GM19397 (cell line): ENCODE measurements around the gene LDB2.
"Not testable (repeated sequence)": the region's sequence is repeated elsewhere in the genome, so short reads cannot be mapped to it uniquely, and the experiment has no call there.

Experiments used
- ATAC-seq: cut with Tn5 transposase; IDR thresholded peaks from one replicate; pipeline ENCODE4 v1.9.1; 2021; ENCODE audit warnings: mild to moderate bottlenecking, moderate library complexity; ENCODE audit not compliant: unreplicated experiment

LDB2 gene

DNA sequence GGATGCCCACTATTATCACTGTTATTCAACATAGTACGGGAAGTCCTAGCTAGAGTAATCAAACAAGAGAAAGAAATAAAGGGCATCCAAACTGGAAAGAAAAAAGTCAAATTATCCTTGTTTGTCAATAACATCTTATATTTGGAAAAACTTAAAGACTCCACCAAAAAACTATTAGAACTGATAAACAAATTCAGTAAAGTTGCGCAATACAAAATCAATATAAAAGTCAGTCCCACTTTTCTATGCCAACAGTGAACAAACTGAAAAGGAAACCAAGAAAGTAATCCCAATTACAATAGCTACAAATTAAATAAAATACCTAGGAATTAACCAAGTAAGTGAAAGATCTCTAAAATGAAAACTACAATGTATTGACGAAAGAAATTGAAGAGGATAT lies 321.3 kb downstream of the LDB2 start:
- ATAC-seq: no peak

DNA sequence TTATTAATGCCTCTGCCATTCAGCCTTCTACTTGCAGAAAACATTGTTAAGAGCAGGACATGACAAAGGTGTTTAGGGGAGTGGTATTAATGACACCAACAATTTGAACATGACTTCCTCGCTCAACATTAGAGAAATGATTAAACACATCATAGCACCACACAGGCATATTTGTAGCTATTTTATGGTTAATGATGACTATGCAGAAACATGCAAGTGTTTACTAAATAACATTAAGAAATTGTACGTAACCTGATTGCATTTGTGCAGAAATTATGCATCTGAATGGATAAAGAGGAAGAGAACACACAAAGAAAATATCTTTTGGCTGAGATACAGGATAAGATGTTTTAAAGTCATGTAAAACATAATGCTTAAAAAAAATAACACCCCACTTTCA lies 323.5 kb downstream of the LDB2 start:
- no peak for ATAC-seq

DNA sequence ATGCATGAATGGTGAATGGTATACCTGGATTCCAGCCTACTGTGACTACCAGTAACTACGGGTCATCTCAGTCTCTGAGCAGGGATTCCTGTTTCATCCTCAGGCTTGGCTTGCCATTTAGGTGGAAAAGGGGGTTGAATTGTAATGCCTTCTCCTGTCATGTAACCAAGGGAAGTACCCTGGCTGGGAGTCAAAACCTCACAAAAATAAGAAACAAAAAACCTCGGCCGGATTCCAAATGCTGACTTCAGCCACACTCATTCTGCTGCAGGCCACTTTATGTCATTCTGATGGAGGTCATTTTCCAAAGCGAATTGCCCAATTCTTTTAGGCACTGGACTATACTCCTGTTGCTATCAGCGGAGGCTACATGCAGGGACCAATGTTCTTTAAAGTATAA lies 324.7 kb downstream of the LDB2 start:
- ATAC-seq: no peak

DNA sequence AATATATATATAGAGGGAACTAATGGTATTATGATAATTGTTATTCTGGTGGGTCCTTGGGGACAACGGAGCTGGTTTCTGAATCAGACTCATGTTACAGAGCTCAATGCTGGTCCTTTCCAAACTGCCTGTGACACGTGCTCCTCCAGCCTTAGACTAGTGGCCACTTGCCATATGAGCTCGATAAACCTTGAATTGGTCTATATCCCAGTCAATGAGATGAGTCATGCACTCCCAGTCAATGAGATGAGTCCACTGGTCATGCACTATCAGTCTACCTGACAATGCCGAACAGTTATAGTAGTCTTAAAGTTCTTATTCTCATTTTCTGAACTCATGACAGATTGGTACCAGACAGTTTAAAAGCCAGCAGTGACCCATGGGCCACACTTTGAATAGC lies 325.2 kb downstream of the LDB2 start:
- no peak for ATAC-seq

DNA sequence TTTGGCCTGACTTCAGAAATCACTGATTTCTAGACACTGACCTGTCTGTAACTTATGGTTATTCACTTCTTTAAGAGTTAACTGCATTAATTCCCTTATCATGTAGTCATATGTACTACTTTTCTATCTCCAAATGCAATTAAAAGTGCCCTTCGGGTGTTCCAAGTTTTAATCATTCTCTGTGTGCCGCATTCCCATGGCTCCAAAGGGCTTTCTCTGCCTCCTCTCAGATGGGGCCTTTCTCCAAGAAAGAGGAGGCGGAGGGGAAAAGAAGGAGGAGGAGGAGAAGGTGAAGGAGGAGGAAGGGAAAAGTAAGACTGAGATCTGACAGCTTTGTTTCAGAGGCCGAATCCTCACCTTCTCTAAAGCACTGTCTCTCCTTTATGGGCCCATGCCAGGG lies 325.8 kb downstream of the LDB2 start:
- no peak for ATAC-seq

DNA sequence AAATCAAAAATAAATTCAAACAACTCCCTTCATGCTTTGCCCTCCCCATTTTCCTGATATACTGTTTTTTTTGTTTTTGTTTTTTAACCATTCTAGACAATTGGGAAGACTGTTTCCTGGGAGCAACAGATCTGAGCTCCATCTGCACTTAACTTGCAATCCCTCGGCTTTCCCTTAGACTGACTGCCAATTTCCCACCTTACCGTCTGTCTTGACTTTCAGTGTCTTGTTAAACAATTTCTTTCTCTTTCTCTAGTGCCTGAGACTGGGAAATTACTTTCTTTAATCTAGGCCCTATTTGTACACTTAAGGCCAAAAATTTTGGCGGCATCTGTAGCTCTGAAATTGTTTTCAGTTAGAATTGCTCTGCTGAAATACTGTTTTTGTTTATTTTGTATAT lies 326.3 kb downstream of the LDB2 start:
- no peak for ATAC-seq

DNA sequence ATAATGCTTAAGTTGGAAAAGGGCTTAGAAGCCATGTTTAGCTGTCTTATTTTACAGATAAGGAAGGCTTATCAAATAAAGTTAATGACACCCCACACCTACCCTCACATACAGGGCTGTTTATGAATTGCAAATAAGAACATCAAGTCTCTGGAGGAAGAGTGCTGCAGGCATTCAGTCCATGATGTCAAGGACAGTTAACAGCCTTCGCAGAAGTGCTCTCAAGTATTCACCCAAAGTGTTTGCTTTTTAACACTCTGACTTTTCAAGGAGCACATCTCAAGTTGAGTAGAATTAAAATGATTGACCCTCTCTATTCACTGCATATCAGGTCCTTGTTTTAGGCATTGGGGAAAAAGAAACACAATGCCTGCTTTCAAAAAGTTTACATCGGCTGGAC lies 328.7 kb downstream of the LDB2 start:
- ATAC-seq: no peak

DNA sequence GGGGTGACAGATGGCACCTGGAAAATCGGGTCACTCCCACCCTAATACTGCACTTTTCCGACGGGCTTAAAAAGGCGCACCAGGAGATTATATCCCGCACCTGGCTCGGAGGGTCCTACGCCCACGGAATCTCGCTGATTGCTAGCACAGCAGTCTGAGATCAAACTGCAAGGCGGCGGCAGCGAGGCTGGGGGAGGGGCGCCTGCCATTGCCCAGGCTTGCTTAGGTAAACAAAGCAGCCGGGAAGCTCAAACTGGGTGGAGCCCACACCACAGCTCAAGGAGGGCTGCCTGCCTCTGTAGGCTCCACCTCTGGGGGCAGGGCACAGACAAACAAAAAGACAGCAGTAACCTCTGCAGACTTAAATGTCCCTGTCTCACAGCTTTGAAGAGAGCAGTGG lies 341.1 kb downstream of the LDB2 start:
- not testable (repeated sequence) for ATAC-seq

DNA sequence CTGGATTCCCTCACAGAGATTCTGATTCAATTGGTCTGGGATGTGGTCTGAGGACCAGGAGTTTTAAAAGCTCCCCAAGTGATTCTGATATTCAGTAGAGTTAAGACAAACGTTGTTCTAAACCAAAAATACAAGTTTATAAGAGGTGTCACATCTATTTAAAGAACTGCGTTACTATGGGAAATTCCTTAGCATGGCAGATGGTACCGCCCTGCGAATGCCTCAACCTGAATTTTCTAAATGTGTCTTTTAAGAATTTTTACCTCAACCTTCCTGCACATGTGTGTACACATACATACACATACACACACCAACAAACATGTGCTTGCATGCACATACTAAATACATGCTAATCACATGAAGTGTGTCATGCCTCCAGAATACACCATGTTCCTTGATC lies 343.3 kb downstream of the LDB2 start:
- no peak for ATAC-seq

DNA sequence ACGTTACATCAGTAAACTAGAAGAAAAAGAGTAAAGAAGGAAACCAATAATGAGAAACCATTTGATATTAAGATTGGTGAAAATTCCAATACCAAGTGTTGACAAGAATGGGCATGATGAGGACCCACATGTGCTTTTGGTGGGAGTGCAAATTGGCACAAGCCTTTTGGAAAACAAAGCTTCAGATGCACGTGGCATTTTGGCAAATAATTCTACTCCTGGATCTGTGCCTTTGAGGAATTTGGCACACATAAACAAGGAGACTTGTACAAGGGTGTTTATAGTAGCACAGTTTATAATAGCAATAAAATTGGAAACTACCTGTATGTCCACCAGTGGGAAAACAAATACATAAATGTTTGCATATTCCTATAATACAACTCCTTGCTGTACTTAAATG lies 347.9 kb downstream of the LDB2 start:
- no peak for ATAC-seq

DNA sequence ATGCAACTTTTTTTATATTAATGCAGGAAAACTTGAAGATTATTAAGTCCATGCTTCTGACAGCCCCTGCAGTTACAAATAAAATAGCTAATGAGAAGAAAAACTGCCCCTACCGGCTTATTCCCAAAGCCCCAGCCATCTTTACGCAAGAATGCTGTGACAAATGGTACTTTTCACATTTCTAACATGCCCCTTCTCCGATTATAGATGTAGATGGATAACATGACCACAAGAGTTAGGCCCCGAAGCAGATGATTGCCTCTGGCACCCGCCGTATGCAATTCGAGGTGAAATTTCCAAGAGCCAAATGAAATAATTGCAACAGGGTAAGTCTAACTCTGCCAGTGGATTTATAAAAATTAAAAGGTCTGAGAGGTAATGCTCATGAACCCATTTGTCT lies 352.8 kb downstream of the LDB2 start:
- ATAC-seq: no peak

DNA sequence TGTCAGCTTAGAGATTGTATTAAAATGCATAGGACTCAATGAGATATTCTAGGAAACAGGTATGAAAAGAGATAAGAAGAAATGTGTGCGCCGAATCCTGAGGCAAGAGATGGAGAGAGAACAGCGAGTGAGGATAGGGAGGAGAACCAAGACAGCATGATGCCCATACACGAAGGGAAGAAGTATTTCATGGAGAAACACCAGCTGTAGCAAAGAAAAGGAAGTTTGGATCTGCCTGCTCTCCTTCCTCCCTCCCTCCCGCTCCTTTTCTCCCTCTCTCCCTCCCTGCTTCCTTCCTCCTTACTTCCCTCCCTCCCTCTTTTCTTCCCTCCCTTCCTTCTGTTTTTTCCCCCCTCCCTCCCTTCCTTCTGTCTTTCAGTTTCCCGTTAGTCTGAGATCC lies 353.6 kb downstream of the LDB2 start:
- no peak for ATAC-seq

DNA sequence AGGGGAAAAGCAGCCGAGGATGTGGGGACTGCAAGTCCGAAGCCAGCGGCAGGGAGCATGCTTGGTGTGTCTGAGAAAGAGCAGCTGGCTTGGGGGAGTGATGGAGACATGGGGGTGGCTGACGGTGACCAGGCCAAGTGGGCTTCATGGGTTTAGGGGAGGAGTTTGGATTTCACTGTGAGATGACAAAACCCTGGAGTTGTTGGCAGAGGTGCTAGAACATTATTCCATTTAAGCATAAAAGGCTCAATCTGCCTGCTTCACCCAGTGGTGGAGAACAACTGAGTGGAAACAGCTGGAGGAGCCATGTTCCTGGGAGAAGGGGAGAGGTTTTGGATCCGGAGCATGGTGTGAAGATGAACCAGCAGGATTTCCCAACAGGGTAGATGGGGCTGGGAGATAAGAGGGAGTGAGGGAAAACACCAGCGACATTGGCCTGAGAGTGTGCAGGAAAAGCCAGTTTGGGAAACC lies 354.2 kb downstream of the LDB2 start:
- ATAC-seq: no peak

DNA sequence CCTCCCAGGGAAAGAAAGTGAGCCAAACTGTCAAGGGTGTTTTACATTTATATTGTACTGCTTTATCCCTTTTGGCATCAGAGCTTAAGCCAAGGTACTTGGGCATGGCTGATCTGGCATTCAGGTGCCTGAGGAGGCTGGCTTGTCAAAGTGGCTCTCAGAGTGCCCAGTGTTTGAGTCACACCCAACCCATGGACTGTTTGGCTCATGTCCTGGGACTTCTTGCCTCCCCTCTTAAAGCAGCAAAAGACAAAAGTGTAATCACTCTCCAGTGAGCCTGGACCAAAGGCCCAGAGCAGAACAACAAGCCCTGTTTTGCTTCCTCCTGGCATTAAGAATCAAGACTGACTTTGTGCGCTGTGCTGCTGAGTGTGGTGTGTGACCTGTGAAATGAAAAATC lies 360.5 kb downstream of the LDB2 start:
- no peak for ATAC-seq

DNA sequence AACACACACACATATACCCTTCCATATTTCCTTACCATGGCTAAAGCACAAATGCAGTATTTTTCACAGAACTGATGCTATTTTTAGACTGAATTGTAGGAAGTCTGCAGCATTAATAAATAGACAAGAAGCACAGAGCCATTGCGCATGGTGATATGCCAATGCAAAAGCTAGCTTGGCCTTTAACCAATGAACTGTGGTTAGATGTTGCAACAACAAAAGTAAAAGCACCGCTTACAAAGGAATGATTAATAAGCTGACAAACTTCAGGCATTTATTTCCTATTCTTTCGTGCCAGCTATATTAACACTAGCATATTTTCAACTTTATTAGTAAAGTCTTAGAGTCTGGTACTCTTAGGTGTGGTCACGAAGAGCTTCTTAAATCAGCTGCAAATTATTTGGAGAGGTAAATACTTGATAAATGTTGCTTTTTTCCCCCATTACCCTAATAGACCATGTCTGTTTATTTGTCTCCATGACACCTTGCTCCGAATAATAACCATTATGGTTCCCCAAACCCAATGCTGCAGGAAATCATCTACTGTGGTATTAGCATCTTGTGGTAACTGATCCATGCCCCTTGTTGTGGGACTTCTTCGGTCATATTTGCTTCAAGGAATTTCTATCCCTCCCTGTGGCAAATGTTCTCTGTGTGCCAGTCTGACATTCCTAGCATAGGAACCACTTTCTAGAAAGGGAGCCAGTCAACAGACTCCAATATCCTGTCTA lies 366.0 kb downstream of the LDB2 start:
- ATAC-seq: no peak

DNA sequence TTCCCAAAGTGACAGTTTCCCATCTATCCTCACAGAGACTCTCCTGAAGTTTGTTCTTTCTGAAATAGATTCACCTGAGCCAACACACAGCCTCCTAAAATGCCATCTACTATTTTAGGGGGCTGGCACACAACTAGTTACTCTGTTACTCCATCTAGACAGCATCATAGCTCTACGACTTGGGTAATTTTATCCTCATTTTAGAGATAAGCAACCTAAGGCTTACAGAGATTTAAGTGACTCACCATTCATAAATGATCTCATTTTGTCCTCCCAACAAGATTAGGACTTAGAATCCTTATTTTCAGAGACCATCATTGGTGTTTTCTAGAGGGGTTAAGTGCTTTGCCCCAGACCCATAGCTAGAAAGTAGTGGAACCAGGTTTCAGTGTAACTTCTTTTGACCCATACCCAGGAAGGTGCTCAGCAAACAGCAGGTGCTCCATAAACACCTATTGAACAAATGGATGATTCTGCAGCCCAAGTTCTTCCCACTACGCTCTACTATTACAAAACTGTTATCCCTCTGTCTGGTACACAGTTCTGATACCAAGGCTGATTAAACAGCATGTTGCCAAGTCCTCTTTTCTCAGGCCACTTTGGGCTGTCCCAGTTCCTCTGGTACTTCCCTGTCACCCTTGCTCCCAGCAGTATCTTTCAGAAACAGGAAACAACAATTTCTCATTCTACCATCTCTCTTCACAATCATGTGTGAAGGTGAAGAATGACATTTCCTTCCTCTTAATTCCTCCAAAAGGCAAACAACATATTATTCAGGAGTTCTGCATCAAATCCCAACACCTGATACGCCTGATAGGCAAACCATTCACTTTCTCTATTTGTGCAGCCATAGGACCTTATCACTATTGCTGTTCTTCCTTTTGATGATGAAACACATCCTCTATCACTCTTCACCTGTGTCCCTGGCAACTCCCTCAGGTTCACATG lies 367.5 kb downstream of the LDB2 start:
- no peak for ATAC-seq

DNA sequence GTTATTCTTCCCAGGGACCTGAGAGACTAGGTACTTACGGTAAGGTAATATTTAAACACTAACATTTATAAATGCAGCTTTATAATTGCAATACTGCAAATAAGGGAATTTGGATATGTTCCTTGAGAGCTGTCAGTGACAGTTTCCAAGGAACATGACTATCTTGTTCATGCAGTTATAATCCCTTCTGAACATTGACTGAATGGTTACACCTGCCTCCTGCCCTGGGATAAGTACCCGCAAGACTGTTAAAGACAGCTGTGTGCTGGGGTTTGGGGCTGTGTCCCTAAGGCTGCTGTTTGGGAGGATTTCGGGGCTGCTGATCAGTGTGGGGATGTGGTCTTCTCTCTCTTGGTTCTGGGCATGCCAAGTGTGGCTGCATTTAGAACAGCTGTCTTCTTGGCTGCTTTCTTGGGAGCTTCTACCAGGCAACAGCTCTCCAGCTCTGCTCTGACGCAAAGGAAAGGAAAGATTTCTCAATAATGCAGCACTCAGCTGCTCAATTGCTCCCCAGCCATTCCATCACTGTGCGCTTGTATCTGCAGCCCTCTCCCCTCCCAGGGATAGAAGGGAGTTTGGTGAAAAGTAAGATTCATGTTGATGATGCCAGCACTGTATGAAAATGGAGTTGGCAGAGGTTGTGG lies 373.4 kb downstream of the LDB2 start:
- no peak for ATAC-seq

DNA sequence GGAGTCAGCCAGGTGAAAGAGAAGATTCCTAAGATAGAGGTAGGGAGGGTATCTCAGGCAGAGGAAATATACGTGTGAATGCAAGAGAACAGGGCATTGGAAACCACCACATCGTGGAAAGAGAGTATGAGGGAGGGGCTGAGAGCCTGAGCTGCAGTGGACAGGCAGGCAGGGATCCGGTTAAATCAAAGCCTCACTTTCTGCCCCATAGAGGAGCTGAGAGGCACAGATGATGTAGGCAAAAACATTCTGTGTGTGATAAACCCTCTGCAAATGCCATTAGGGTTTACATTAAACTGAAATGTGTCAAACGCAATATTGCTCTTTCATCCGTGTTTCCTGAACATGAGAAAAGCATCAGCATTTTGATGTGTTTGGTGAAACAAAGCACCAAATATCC lies 374.0 kb downstream of the LDB2 start:
- ATAC-seq: no peak

DNA sequence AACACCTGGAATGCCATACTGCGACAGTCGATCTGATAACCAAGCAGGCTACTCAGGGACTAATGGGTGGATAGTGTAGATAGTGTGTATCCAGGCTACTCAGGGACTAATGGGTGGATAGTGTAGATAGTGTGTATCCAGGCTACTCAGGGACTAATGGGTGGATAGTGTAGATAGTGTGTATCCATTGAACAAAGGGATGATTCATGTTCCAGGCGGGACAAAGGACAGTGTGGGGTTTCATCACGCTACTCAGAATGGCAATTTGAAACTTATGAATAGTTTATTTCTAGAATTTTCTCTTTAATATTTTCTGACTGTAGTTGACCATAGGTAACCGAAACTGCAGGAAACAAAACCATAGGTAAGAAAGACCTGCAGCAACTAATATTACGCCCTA lies 374.9 kb downstream of the LDB2 start:
- ATAC-seq: not testable (repeated sequence)

DNA sequence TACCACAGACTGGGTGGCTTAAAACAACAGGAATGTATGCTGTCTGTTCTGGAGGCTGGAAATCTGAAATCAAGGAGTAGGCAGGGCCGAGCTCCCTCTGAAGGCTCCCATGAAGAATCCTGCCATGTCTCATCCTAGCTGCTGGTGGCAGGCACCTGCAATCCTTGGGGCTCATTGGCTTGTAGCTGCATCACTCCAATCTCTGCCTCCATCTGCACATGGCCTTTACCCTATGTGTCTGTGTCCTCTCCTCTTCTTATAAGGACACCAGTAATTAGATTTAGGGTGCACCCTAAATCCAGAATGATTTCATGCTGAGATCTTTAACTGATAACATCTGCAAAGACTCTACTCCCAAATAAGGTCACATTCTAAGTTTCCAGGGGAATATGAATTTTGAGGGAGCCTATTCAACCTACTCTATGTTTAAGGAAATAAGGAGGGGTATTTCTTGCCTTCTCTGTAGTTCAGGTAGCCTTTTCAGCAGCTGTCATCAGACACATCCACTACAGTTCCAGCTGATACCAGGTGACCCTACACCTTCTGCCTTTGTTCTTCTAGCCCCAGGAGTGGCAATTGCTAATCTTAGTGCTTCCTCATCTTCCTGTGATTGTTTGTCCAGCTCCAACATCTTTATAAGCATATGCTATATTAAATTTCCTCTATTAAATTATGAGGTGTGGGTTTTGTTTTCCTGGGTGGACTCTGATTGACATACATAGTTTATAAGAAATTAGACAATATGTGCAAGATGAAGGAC lies 377.1 kb downstream of the LDB2 start:
- no peak for ATAC-seq
